HG02981 (cell line): ENCODE data around the gene FER.
"Not testable (repeated sequence)": the region's sequence is repeated elsewhere in the genome, so short reads cannot be mapped to it uniquely, and the experiment has no call there.

Experiments used
- ATAC-seq: cut with Tn5 transposase; IDR thresholded peaks from one replicate; pipeline ENCODE4 v1.9.1; 2021; ENCODE audit warnings: mild to moderate bottlenecking, moderate library complexity; ENCODE audit not compliant: unreplicated experiment

Gene FER

DNA sequence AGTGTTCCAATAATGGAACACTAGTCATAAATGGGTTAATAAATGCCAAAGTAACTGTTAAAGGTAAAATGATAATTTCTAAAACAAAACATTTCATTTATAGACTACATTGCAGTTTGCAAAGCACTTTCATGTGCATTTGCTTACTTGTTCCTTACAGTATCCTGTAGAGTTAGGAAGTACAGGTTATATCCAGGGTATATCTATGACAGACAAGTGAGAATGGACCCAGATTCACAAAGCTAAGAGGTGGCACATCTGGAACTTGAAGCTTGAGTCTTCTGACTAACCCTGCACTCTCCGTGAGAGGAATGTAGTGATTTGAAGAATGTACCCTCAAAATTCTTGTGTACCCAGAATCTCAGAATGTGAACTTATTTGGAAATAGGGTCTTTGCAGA, 121.4 kb downstream of the FER start:
- no peak for ATAC-seq

DNA sequence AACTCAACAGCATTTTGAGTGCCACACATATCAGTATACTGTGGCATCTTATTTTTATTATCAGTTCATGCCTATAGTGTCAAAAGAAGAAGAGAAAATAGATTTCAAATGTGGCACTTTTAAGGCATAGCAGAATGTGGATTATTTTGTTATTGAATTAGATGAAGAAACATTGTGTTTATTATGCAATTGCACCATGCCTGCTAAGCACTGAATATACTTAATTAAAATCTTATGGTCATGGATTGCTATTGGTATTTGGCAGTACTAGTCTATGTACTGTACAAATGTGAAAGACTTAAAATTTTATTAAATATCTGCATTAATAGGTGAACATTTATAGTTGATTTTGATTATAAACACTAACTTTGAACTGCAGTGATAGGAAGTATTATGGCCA, 128.8 kb downstream of the FER start:
- ATAC-seq = no peak

GRCh38 chr5:108878756-108879155, 131.1 kb downstream of the FER start:
- ATAC-seq = no peak

DNA sequence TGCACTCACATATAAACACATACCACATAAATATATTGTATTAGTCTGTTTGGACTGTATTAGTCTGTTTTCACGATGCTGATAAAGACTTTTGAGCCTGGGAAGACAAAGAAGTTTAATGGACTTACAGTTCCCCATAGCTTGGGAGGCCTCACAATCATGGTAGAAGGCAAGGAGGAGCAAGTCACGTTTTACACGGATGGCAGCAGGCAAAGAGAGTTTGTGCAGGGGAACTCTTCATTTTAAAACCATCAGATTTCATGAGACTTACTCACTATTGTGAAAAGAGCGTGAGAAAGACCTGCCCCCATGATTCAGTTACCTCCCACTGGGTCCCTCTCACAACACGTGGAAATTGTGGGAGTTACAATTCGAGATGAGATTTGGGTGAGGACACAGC, 133.4 kb downstream of the FER start:
- no peak for ATAC-seq

- ATAC-seq = no peak
These were observed 137.0 kb downstream of the FER start for GRCh38 chr5:108884736-108885135.

DNA sequence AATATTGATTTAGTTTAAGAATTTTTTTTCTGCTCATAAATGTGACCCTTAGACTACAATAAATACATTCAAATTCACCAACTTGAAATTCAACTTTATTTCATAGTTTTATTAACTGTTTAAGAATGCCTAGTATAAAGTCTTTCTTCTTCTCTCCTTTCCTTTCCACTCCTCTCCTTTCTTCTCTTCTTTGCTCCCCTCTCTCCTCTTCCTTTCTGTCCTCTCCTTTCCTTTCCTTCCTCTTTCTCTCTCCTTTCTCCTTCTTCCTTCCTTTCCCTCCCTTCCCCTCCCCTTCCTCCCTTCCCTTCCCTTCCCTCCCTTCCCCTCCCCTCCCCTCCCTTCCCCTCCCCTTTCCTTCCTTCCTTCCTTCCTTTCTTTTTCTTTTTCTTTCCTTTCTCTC, 150.6 kb downstream of the FER start:
- ATAC-seq = no peak

DNA sequence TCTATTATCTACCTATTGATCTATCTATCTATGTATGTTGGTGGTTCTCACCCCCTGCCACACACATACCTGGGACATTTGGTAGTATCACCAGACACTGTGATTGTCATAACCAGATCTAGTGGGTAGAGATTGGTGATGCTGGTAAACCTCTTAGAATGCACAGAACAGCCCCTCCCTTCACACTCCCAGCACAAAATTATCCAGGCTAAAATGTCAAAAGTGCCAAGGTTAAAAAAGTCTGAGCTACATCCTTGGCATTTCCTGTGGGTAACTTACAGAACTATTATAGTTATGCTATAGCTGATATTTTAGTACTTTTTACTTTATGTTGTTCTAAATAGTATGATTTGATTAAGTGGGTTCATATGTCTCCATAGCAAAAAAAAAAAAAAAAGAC, 151.0 kb downstream of the FER start:
- no peak for ATAC-seq

DNA sequence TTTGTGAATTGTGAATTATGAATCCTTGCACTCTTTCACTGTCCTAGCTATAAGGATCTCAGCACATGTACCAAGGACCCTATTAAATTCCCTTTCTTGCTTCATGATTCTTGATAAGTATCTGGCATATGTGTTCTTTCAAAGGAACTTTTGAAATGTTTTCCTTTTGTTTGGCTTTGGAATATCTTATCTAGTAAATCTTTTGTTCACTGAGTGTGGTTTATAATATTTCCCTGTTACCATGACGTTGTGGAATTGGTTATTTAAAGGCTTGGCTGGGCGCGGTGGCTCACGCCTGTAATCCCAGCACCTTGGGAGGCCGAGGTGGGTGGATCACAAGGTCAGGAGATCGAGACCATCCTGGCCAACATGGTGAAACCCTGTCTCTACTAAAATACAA, 151.5 kb downstream of the FER start:
- not testable (repeated sequence) for ATAC-seq

GRCh38 chr5:108900668-108901067, 153.0 kb downstream of the FER start:
- no peak for ATAC-seq

- ATAC-seq = no peak
These were observed 158.1 kb downstream of the FER start for GRCh38 chr5:108905805-108906204.

- ATAC-seq = no peak
These were observed 162.9 kb downstream of the FER start for GRCh38 chr5:108910627-108911026.

GRCh38 chr5:108911055-108911454, 163.4 kb downstream of the FER start:
- peak; percentile 76 for ATAC-seq

- ATAC-seq = no peak
These were observed 169.9 kb downstream of the FER start for GRCh38 chr5:108917596-108917995.

DNA sequence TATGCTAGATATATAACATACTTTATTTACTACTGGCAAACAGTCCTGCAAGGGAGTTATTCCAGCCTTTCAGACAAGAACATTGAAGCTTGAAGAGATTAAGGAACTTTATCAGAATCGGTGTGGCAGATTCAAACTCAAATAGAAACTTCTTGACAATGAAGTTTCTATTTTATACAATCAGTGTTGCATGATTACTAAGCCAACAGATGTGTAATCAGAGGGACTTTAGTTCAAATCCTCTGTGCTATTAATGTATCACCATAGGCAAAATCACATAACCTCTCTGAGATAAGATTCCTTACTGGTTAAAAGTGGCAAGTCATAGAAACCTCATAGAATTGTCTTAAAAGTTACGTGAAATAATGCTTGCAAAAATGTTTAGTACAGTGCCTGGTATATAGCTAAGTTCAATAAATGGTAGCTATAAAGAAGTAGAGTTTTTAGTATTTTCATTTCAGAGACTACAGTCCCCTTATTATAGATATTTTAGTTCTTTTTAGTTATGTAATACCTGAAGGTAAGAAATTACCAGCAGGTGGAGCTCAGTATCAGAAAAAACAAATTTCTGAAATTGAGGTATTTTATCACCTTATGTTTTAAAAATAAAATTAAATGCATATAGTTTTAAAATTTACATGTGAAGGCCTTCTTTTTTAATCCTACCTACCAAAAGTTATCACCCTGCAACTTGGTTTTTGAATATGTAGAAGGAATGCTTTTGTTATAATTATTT, 172.1 kb downstream of the FER start:
- no peak for ATAC-seq

GRCh38 chr5:108924457-108924961, 176.8 kb downstream of the FER start:
- ATAC-seq = no peak

- no peak for ATAC-seq
These were observed 177.4 kb downstream of the FER start for GRCh38 chr5:108925073-108925472.

DNA sequence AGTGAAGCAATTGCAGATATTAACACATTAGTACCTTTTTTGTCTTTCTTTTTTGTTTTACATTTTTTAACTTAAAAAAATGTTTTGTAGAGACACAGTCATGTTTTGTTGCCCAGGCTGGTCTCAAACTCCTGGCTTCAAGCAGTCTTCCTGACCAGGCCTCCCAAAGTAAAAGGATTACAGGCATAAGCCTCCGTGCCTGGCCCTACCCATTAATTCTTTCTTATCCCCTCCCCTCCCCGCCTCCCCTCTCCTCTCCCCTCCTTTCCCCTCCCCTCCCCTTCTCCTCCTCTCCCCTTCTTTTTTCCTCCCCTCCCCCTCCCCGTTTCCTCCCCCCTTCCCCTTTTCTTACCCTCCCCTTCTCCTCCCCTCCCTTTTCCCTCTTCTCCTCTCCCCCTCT, 182.4 kb downstream of the FER start:
- ATAC-seq = no peak

GRCh38 chr5:108935611-108936010, 187.9 kb downstream of the FER start:
- no peak for ATAC-seq

GRCh38 chr5:108937221-108937620, 189.5 kb downstream of the FER start:
- ATAC-seq = no peak

DNA sequence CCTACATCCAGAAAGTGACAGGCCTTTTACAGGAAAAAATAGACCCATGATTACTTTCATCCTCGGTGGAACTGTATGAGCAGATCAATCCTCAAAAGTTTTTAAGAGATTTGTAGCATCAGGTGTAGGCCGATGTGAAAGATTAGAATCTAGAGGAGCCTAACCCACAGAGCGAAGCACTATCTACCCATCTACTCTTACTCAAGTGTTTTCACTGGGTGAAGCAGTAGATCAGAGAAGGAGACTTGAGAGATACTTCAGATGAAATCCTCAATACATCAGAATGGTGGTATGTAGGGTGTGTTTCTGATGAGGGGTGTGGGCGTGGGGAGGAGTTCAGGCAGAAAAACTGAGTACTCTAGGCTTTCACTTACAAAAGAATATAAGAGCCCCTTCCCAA, 192.8 kb downstream of the FER start:
- ATAC-seq = no peak

- no peak for ATAC-seq
These were observed 194.0 kb downstream of the FER start for GRCh38 chr5:108941746-108942145.

- no peak for ATAC-seq
These were observed 195.0 kb downstream of the FER start for GRCh38 chr5:108942701-108943100.

DNA sequence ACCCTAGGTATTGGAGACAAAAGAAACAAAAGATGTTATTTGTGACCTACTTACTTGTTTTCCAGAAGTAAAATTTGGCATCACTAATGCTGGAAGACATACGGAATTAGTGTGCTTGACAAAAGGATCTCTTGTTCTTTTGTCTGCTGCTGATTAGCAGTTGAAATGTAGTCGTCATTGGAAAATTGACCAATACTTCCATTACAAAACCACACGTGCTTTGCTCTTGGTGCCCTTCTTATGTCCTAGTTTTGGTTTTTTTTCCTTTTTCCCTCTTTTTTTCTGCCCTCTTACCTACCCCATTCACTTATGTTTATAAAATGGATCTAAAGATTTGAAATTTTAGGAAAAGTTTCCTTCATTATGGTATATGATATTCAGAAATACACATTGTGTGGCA, 197.4 kb downstream of the FER start:
- no peak for ATAC-seq
